H1 (cell line): ENCODE results near the gene TRAPPC2L. TPM values are rescaled to one million over a fixed set of nuclear protein-coding genes. Genes with fewer than 3 reads are reported as not detected.

ENCODE experiments used
- CBX8 ChIP-seq: fragments of 300-800, 300-1000 bp; sonication (generic); IDR thresholded peaks from 2 replicates; pipeline ENCODE4 v1.7.1; 2016; ENCODE audit warnings: low read depth, low read length, borderline replicate concordance
- GTF2F1 ChIP-seq: IDR thresholded peaks from 2 replicates; pipeline ENCODE4 v1.6.1; 2012; ENCODE audit warnings: low read depth, low read length, improper control_type of control experiment, borderline replicate concordance
- JUN ChIP-seq: IDR thresholded peaks from 2 replicates; pipeline ENCODE4 v1.6.1; 2011; ENCODE audit warnings: low read depth, mild to moderate bottlenecking, improper control_type of control experiment, low read length
- KDM4A ChIP-seq: IDR thresholded peaks from one replicate; pipeline ENCODE4 v1.7.1; 2012; ENCODE audit warnings: low read depth, mild to moderate bottlenecking, moderate library complexity, low read length, inconsistent platforms; ENCODE audit not compliant: severe bottlenecking
- SP4 ChIP-seq: IDR thresholded peaks from 2 replicates; pipeline ENCODE4 v1.6.1; 2012; ENCODE audit warnings: low read length, inconsistent platforms
- polyA plus RNA-seq, 7 experiments: library from polyadenylated mRNA; depleted of rRNA in 3 of 7; stranded (reverse) in 5 of 7; unstranded in 2 of 7; fragments of >200 nt in 5 of 7; fragments of 200-250 nt in 2 of 7; gene quantifications; 1 replicate in 5 of 7; 2 replicates in 1 of 7; 4 replicates in 1 of 7; pipeline versions ENCODE4 v1.2.1 to v1.2.3, GENCODE V29; 2011 to 2013; ENCODE audit warnings: missing spikeins in 2 of 7, mixed read lengths in 2 of 7
- total RNA-seq: library from RNA; stranded (reverse); fragmentation: NEBNext Ultra II Directional; extraction: Animal tissue kit (Norgen Biotek cat#: 25700); gene quantifications from 2 replicates; pipeline ENCODE4 v1.2.1, GENCODE V29; 2021
- TF ChIP-seq, protein P1 (sequence below): IDR thresholded peaks from 2 replicates; pipeline ENCODE4 v1.6.1; 2011; ENCODE audit warnings: low read length, improper control_type of control experiment

Gene TRAPPC2L
- total and polyA plus RNA-seq, 2 of the 8 experiments (the other 6 are each of a cell fraction or from before 2014, with no cell fraction given): 98.7 to 133 TPM

DNA sequence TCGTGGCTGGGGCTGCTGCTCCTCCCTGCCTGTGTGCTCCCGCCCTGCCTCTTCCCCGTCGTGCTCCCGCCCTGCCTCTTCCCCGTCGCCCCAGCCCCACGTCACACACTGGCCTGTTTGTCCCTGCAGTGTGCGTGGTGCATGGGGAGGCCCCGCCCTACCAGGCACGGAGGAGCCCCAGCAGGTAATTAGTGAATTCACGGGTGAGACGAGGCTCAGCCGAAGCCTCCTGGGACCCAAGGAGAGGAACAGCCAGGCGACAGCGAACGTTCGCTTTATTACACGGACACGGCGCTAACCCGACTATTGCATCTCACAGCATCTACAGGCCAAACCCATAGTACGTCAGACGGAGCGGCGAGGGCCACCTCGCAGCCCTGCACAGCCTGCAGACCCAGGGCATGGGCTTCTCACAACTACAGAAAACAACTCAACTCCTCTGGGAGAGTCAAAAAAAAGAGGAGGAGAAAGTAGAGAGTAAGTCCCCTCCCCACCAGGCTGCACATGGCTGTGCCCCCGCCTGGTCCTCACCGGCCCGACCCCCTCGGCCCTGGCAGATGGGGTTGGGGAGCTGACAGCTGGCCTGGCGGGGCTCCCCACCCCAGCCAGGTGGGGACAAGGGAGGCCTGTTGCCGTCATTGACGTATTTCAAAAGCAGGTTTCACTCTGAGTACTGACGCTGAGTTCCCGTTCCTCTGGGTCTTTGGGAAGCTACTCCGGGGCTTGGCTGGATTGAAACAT, 13.9 kb downstream of the TRAPPC2L start (continued):
- no peak for TF ChIP-seq JUN
- TF ChIP-seq KDM4A: no peak
- no peak for TF ChIP-seq CBX8
- TF ChIP-seq SP4: no peak
- TF ChIP-seq GTF2F1: no peak
- TF ChIP-seq, protein P1, sequence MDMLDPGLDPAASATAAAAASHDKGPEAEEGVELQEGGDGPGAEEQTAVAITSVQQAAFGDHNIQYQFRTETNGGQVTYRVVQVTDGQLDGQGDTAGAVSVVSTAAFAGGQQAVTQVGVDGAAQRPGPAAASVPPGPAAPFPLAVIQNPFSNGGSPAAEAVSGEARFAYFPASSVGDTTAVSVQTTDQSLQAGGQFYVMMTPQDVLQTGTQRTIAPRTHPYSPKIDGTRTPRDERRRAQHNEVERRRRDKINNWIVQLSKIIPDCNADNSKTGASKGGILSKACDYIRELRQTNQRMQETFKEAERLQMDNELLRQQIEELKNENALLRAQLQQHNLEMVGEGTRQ: no peak
- TF ChIP-seq, all 59 proteins: peak for 0
